Fibroblast of lung (primary cell): Measurements from ENCODE around the gene PAM. TPM values are rescaled to one million over a fixed set of nuclear protein-coding genes. Genes with fewer than 3 reads are reported as not detected.

Source experiments
- DNase-seq, 2 donors: peaks; one replicate each; pipeline versions ENCODE4 v3.0.0 to v3.0.0-alpha.2; 2010; ENCODE audit warnings: low read depth in 2 of 2
- H2AFZ ChIP-seq: 2 replicates; pipeline ENCODE4 v1.5.1; 2012; ENCODE audit warnings: low read length, control low read depth, inconsistent platforms
- H3K27ac ChIP-seq: 2 replicates; pipeline ENCODE4 v1.5.1; 2011; ENCODE audit warnings: low read length, control low read depth; ENCODE audit not compliant: insufficient read depth
- H3K27me3 ChIP-seq: 2 replicates; pipeline ENCODE4 v1.5.1; 2011; ENCODE audit warnings: mild to moderate bottlenecking, low read length; ENCODE audit not compliant: control insufficient read depth, insufficient read depth
- H3K36me3 ChIP-seq: 2 replicates; pipeline ENCODE4 v1.5.1; 2011; ENCODE audit warnings: low read length; ENCODE audit not compliant: control insufficient read depth, insufficient read depth
- H3K4me1 ChIP-seq: 2 replicates; pipeline ENCODE4 v1.5.1; 2011; ENCODE audit warnings: low read length; ENCODE audit not compliant: control insufficient read depth, insufficient read depth; ENCODE audit errors: extremely low read depth
- H3K4me2 ChIP-seq: 2 replicates; pipeline ENCODE4 v1.5.1; 2011; ENCODE audit warnings: low read length, control low read depth; ENCODE audit not compliant: insufficient read depth; ENCODE audit errors: extremely low read depth
- H3K4me3 ChIP-seq, 4 experiments: fragments of 200-600 bp in 1 of 4; sonication (generic) in 1 of 4; replicated peaks in 1 of 4; 2 replicates each; pipeline ENCODE4 v1.5.1; 2011 to 2016; ENCODE audit warnings: low read length in 4 of 4, low read depth in 3 of 4, mild to moderate bottlenecking in 3 of 4, control low read depth in 2 of 4, inconsistent platforms in 1 of 4, mixed read lengths in 1 of 4; ENCODE audit not compliant: insufficient read depth in 1 of 4; ENCODE audit errors: control extremely low read depth in 1 of 4
- H3K79me2 ChIP-seq: 2 replicates; pipeline ENCODE4 v1.5.1; 2012; ENCODE audit warnings: mild to moderate bottlenecking, low read length, inconsistent platforms; ENCODE audit not compliant: control insufficient read depth, insufficient read depth
- H3K9ac ChIP-seq: 2 replicates; pipeline ENCODE4 v1.5.1; 2011; ENCODE audit warnings: mild to moderate bottlenecking, low read length, control low read depth; ENCODE audit not compliant: insufficient read depth
- H3K9me3 ChIP-seq: 2 replicates; pipeline ENCODE4 v1.5.1; 2012; ENCODE audit warnings: low read depth, low read length; ENCODE audit not compliant: control insufficient read depth, insufficient read depth
- H4K20me1 ChIP-seq: 2 replicates; pipeline ENCODE4 v1.5.1; 2011; ENCODE audit warnings: low read length; ENCODE audit not compliant: control insufficient read depth, insufficient read depth; ENCODE audit errors: extremely low read depth
- EZH2 ChIP-seq: IDR thresholded peaks from 2 replicates; pipeline ENCODE4 v1.5.1; 2012; ENCODE audit warnings: low read length, control low read depth, mild to moderate bottlenecking; ENCODE audit errors: missing control alignments
- polyA plus RNA-seq, 2 donors: library from polyadenylated mRNA; depleted of rRNA in 1 of 2; stranded (reverse) in 1 of 2; unstranded in 1 of 2; fragments of >200 nt; gene quantifications; 2 replicates each; pipeline ENCODE4 v1.2.1, GENCODE V29; 2011 to 2012; ENCODE audit warnings: missing spikeins in 1 of 2
- total RNA-seq: library from RNA; depleted of rRNA; stranded (reverse); fragments of >200 nt; gene quantifications from 2 replicates; pipeline ENCODE4 v1.2.1, GENCODE V29; 2014
- TF ChIP-seq, protein P1 (sequence below), 2 donors: IDR thresholded peaks in 1 of 2; conservative IDR thresholded peaks in 1 of 2; 1 replicate in 1 of 2; 2 replicates in 1 of 2; pipeline ENCODE4 v1.5.1; 2011 to 2012; ENCODE audit warnings: low read length in 2 of 2, control low read depth in 1 of 2, inconsistent platforms in 1 of 2, low read depth in 1 of 2, mild to moderate bottlenecking in 1 of 2

The PAM gene
- total and polyA plus RNA-seq, 2 donors (not counting 1 experiment from before 2014, with no cell fraction given), result 404 to 405 TPM

DNA sequence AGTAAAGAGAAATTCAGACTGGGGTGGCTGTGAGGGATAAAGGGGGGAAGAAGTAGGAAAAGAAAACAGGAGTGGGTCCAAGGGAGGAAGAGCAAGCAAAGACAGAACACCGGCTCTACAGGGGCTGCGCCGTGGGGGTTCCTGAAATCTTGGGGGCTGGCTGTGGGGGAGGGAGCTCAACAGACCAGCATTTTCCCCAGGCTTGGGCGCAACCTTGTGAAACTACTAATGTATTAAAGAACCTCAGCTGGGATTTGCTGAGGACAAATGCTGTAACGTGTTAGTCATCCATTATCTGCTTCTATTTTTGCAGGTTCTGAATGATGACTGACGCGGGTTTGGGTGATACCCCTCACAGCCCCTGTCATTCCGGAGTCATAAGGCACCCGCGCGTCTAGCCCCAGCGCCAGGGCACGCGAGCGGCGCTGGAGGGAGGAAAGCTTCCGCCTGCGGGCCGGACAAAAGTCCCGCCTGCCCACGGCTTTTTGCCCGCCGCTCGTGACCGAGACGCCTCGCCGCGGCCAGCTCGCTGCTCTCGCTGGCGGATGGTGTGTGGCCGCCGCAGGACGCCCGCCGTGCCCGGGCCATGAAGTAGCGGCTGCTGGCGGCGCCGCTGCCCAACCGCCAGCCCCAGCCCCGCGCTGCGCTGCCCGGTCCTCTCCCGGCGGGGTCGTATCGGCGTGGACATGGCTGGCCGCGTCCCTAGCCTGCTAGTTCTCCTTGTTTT, 110.6 kb downstream of the PAM start:
- no peaks in the 10 kb centered on the region for H4K20me1 ChIP-seq
- H3K9me3 ChIP-seq, result no peaks in the 10 kb centered on the region
- no peaks in the 10 kb centered on the region for H3K4me1 ChIP-seq
- peak overlapping the region; percentile 37 for H2AFZ ChIP-seq
- peak; percentile 84 to 89 for DNase-seq
- H3K79me2 ChIP-seq, result peaks cover 7% of the 10 kb centered on the region
- H3K27me3 ChIP-seq, result no peaks in the 10 kb centered on the region
- peak overlapping the region; percentile 97 for H3K9ac ChIP-seq
- no peak for TF ChIP-seq EZH2
- TF ChIP-seq, protein P1, sequence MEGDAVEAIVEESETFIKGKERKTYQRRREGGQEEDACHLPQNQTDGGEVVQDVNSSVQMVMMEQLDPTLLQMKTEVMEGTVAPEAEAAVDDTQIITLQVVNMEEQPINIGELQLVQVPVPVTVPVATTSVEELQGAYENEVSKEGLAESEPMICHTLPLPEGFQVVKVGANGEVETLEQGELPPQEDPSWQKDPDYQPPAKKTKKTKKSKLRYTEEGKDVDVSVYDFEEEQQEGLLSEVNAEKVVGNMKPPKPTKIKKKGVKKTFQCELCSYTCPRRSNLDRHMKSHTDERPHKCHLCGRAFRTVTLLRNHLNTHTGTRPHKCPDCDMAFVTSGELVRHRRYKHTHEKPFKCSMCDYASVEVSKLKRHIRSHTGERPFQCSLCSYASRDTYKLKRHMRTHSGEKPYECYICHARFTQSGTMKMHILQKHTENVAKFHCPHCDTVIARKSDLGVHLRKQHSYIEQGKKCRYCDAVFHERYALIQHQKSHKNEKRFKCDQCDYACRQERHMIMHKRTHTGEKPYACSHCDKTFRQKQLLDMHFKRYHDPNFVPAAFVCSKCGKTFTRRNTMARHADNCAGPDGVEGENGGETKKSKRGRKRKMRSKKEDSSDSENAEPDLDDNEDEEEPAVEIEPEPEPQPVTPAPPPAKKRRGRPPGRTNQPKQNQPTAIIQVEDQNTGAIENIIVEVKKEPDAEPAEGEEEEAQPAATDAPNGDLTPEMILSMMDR (conservative IDR thresholded peaks at IDR 0.05 in 1 of 2, IDR thresholded peaks at IDR 0.05 in 1 of 2; ENCODE audit: low read depth in 1 of 2, low read length in 2 of 2), result no peak
- peak overlapping the region; percentile 64 for H3K4me2 ChIP-seq
- H3K4me3 ChIP-seq, result peak overlapping the region; percentile 54 to 94 (median 67)
- peak overlapping the region; percentile 93 for H3K27ac ChIP-seq
- H3K36me3 ChIP-seq, result no peaks in the 10 kb centered on the region

DNA sequence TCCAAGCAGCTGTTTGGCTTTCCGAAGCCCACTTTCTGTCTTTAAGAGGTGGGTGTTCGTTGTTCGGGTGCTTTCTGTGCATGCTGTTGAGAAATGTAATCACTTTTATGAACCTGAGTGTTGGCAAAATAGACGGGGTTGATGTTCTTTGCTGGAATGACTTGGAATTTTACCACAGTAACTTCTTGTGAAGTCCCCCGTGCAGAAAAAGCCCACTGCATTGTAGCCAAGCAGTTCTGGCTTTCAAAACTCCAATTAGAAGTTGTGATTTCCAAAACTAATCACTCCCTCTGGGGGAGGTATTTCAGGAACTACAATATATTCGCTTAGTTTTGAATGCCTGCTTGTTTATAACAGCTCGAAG, 111.1 kb downstream of the PAM start:
- Histone ChIP-seq H2AFZ (peak overlapping the region; percentile 37), H3K9me3 (no peaks in the 10 kb centered on the region), H4K20me1 (no peaks in the 10 kb centered on the region), H3K4me1 (no peaks in the 10 kb centered on the region), H3K79me2 (peaks cover 7% of the 10 kb centered on the region), H3K4me3 (peak overlapping the region; percentile 54 to 94 (median 67)), H3K36me3 (no peaks in the 10 kb centered on the region), H3K9ac (peak overlapping the region; percentile 97), H3K4me2 (peak overlapping the region; percentile 64), H3K27ac (peak overlapping the region; percentile 93), H3K27me3 (no peaks in the 10 kb centered on the region)
- DNase-seq, result peak in 1 of 2 donors; percentile 51
- TF ChIP-seq, protein P1 (conservative IDR thresholded peaks at IDR 0.05 in 1 of 2, IDR thresholded peaks at IDR 0.05 in 1 of 2; ENCODE audit: low read depth in 1 of 2, low read length in 2 of 2), result no peak
- TF ChIP-seq EZH2, result no peak

DNA sequence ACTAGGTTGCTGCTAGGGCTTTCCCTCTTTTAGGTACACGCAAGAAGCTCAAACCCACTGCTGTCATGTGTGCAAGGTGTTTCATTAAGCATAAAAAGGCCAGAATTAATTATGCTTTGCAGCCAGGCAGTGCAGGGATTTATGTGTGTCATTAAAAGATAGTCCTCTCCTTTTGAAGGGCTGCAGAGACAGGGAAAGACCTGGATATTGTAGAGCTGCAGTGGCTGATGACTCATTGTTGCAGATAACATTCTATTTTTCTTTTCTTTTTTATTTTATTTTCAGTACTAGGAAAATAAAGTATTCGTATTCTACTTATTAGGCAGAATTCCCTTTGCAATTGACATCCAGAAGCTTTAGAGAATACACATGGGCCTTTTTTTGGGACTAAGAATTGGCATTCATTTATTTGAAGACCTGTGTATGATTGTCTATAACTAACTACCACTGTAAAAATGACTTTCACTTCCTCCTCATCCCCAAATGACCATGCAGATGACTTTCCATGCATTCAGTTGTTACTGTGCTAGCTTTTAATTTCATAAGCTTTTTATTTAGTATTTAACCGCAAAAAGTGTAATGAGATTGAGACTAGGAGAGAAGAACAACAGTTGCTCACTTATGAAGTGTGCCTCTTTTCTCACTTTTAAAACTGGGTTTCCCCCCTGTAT, 113.0 kb downstream of the PAM start:
- Histone ChIP-seq H2AFZ (no peak overlapping the region), H3K4me2 (peak overlapping the region; percentile 72), H3K4me3 (no peak overlapping the region), H3K9ac (no peak overlapping the region), H4K20me1 (no peaks in the 10 kb centered on the region), H3K27me3 (no peaks in the 10 kb centered on the region), H3K9me3 (no peaks in the 10 kb centered on the region), H3K4me1 (no peaks in the 10 kb centered on the region), H3K36me3 (no peaks in the 10 kb centered on the region), H3K27ac (no peak overlapping the region), H3K79me2 (peaks cover 7% of the 10 kb centered on the region)
- no peak for TF ChIP-seq EZH2
- TF ChIP-seq, protein P1 (conservative IDR thresholded peaks at IDR 0.05 in 1 of 2, IDR thresholded peaks at IDR 0.05 in 1 of 2; ENCODE audit: low read depth in 1 of 2, low read length in 2 of 2), result no peak
- DNase-seq, result peak; percentile 15 to 44
